PC-3 (cell line): Measurements from ENCODE around the gene PRSS1. TPM values are rescaled to one million over a fixed set of nuclear protein-coding genes. Genes with fewer than 3 reads are reported as not detected.

Experiments
- ATAC-seq: fragments of 200-7000 bp; cut with Tn5 transposase; 2 replicates; pipeline ENCODE4 v1.9.1; 2020; ENCODE audit warnings: mild to moderate bottlenecking, moderate library complexity
- BruUV-seq: library from RNA; stranded (reverse); fragments of 400-500 nt; replicated peaks from 2 replicates; lab custom pipeline; 2021; lab: Mats Ljungman, UMichigan
- CTCF ChIA-PET: fragments of 300-600 bp; sonication (Branson Sonifier 250); formaldehyde crosslinking; loops from one replicate; lab custom pipeline; 2022; ENCODE audit warnings: antibody characterized with exemption; lab: Charles Lee
- POLR2A ChIA-PET: fragments of 300-600 bp; sonication (Branson Sonifier 250); formaldehyde crosslinking; loops from one replicate; lab custom pipeline; 2022; ENCODE audit warnings: antibody characterized with exemption; ENCODE audit not compliant: unreplicated experiment; lab: Charles Lee
- DNase-seq: peaks from one replicate; pipeline ENCODE4 v3.0.0-alpha.2; 2015
- H2AFZ ChIP-seq: fragments of 300-600 bp; sonication (generic); 2 replicates; pipeline ENCODE4 v1.6.0; 2016; ENCODE audit warnings: antibody characterized with exemption, low read length
- H3F3A ChIP-seq: fragments of 300-600 bp; sonication (generic); one replicate; pipeline ENCODE4 v1.6.0; 2017; ENCODE audit warnings: antibody characterized with exemption, low read length, control low read depth, mild to moderate bottlenecking; ENCODE audit not compliant: unreplicated experiment
- H3K27ac ChIP-seq: fragments of 300-600 bp; sonication (generic); 2 replicates; pipeline ENCODE4 v1.5.1; 2016; ENCODE audit warnings: mild to moderate bottlenecking, low read length
- H3K27me3 ChIP-seq: fragments of 300-600 bp; sonication (generic); 2 replicates; pipeline ENCODE4 v1.6.1; 2016; ENCODE audit warnings: low read length, mixed read lengths
- H3K36me3 ChIP-seq: fragments of 300-600 bp; sonication (generic); 2 replicates; pipeline ENCODE4 v1.6.1; 2016; ENCODE audit warnings: low read depth, mixed run types, low read length, mixed read lengths
- H3K4me1 ChIP-seq: fragments of 300-600 bp; sonication (generic); 2 replicates; pipeline ENCODE4 v1.5.1; 2016; ENCODE audit warnings: low read length; ENCODE audit not compliant: insufficient read depth
- H3K4me2 ChIP-seq: fragments of 300-600 bp; sonication (generic); 2 replicates; pipeline ENCODE4 v1.6.0; 2016; ENCODE audit warnings: low read length
- H3K4me3 ChIP-seq: fragments of 300-600 bp; sonication (generic); 2 replicates; pipeline ENCODE4 v1.5.1; 2016; ENCODE audit warnings: mild to moderate bottlenecking, low read length, mixed read lengths
- H3K79me2 ChIP-seq: fragments of 300-600 bp; sonication (generic); 2 replicates; pipeline ENCODE4 v1.6.1; 2017; ENCODE audit warnings: low read length, mixed read lengths
- H3K9ac ChIP-seq: fragments of 300-600 bp; sonication (generic); 2 replicates; pipeline ENCODE4 v1.6.0; 2016; ENCODE audit warnings: mild to moderate bottlenecking, low read length
- H3K9me2 ChIP-seq: fragments of 300-600 bp; sonication (generic); replicated peaks from 2 replicates; pipeline ENCODE4 v1.6.1; 2016; ENCODE audit warnings: mixed run types, low read length, mixed read lengths
- H3K9me3 ChIP-seq: fragments of 300-600 bp; sonication (generic); 2 replicates; pipeline ENCODE4 v1.6.1; 2016; ENCODE audit warnings: low read length, mixed read lengths
- H4K20me1 ChIP-seq: fragments of 300-600 bp; sonication (generic); 2 replicates; pipeline ENCODE4 v1.6.1; 2016; ENCODE audit warnings: low read length, mixed read lengths
- EZH2 ChIP-seq: fragments of 300-600 bp; sonication (generic); IDR thresholded peaks from one replicate; pipeline ENCODE4 v1.6.1; 2017; ENCODE audit warnings: antibody characterized with exemption, mild to moderate bottlenecking, low read length; ENCODE audit not compliant: unreplicated experiment
- EZH2phosphoT487 ChIP-seq: fragments of 300-600 bp; sonication (generic); IDR thresholded peaks from 2 replicates; pipeline ENCODE4 v1.6.1; 2018; ENCODE audit warnings: mild to moderate bottlenecking, antibody characterized with exemption, low read length, borderline replicate concordance
- intact Hi-C: fragments of 100-400 bp; cut with micrococcal nuclease; formaldehyde crosslinking; loops from 2 replicates; pipeline ENCODE4 v1.9.0; 2023
- total RNA-seq: library from RNA; depleted of rRNA; stranded (reverse); fragments of >200 nt; gene quantifications from 2 replicates; pipeline ENCODE4 v1.2.3, GENCODE V29; 2014
- TF ChIP-seq, protein P1 (sequence below): fragments of 300-600 bp; sonication (generic); conservative IDR thresholded peaks from 2 replicates; pipeline ENCODE4 v1.5.1; 2017; ENCODE audit warnings: antibody characterized with exemption, low read depth, mild to moderate bottlenecking, low read length

PRSS1 gene
- total RNA-seq, 1 experiment from 2014 or later = not detected

DNA sequence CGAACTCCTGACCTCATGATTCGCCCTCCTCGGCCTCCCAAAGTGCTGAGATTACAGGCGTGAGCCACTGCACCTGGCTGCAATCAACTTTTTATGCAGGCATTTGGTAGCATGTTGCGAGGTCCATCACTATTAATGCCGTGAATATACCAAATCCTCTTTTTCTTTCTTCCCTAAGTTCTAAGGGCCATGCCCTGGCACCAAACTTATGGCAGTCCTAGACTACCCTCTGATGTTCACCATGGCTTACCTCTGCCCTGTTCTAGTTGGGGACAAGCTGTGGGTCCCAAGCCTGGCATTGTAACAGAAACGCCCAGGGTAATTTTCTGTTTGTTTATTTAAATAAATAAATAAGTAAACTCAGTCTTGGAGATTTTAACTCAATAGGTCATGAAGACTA lies 34.8 kb downstream of the PRSS1 start:
- no TSS peak for BruUV-seq
- intact Hi-C loops = no loop called here
- CTCF ChIA-PET = interaction anchor here (0.5 to 3.0 kb wide), 10 partner anchors 10 to 431 kb away, joined by 3 to 90 read pairs (median 8); no protein-coding TSS in a partner anchor

GRCh38 chr7:142784716-142785115 lies 35.4 kb downstream of the PRSS1 start:
- Histone ChIP-seq H2AFZ (no peak overlapping the region), H3K9ac (0 out of 2 replicates have a peak overlapping the region, but pooled peaks have one; percentile 1), H3K4me3 (no peak overlapping the region), H3K4me2 (no peak overlapping the region), H3F3A (no peaks in the 10 kb centered on the region), H4K20me1 (no peaks in the 10 kb centered on the region), H3K36me3 (no peaks in the 10 kb centered on the region), H3K9me2 (no peaks in the 10 kb centered on the region), H3K79me2 (no peaks in the 10 kb centered on the region), H3K9me3 (no peaks in the 10 kb centered on the region), H3K27me3 (no peaks in the 10 kb centered on the region), H3K27ac (no peak overlapping the region), H3K4me1 (0 out of 2 replicates have a peak, but pooled peaks cover 4% of the 10 kb centered on the region)
- POLR2A ChIA-PET = no interaction called here
- no peak for ATAC-seq
- BruUV-seq = no TSS peak
- no peak for DNase-seq
- TF ChIP-seq EZH2 (no peak), EZH2phosphoT487 (no peak)
- TF ChIP-seq, protein P1, sequence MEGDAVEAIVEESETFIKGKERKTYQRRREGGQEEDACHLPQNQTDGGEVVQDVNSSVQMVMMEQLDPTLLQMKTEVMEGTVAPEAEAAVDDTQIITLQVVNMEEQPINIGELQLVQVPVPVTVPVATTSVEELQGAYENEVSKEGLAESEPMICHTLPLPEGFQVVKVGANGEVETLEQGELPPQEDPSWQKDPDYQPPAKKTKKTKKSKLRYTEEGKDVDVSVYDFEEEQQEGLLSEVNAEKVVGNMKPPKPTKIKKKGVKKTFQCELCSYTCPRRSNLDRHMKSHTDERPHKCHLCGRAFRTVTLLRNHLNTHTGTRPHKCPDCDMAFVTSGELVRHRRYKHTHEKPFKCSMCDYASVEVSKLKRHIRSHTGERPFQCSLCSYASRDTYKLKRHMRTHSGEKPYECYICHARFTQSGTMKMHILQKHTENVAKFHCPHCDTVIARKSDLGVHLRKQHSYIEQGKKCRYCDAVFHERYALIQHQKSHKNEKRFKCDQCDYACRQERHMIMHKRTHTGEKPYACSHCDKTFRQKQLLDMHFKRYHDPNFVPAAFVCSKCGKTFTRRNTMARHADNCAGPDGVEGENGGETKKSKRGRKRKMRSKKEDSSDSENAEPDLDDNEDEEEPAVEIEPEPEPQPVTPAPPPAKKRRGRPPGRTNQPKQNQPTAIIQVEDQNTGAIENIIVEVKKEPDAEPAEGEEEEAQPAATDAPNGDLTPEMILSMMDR = no peak
- intact Hi-C loops = no loop called here
- CTCF ChIA-PET = interaction anchor here (0.5 to 3.0 kb wide), 12 partner anchors 10 to 431 kb away, joined by 3 to 90 read pairs (median 6); no protein-coding TSS in a partner anchor

More for the DNA sequence above, 34.8 kb downstream of the PRSS1 start:
- H3K9me3 ChIP-seq = no peaks in the 10 kb centered on the region
- no peaks in the 10 kb centered on the region for H3K79me2 ChIP-seq
- DNase-seq (peak; percentile 54), ATAC-seq (peak; percentile 60)
- no peaks in the 10 kb centered on the region for H3K27me3 ChIP-seq
- H3K9ac ChIP-seq = peak overlapping the region; percentile 1; the same call in 1 of the 2 replicates
- no peaks in the 10 kb centered on the region for H3K9me2 ChIP-seq
- no peak overlapping the region for H3K4me3 ChIP-seq
- 0 out of 2 replicates have a peak, but pooled peaks cover 4% of the 10 kb centered on the region for H3K4me1 ChIP-seq
- POLR2A ChIA-PET = no interaction called here
- TF ChIP-seq, protein P1 = peak; percentile 48
- TF ChIP-seq EZH2phosphoT487 = no peak
- no peaks in the 10 kb centered on the region for H3K36me3 ChIP-seq
- no peaks in the 10 kb centered on the region for H4K20me1 ChIP-seq
- H3K4me2 ChIP-seq = no peak overlapping the region
- no peak overlapping the region for H3K27ac ChIP-seq
- H2AFZ ChIP-seq = no peak overlapping the region
- no peaks in the 10 kb centered on the region for H3F3A ChIP-seq

- ChIA-PET CTCF (interaction anchor here (0.5 to 0.6 kb wide), 2 partner anchors 109 to 154 kb away, joined by 3 to 4 read pairs; no protein-coding TSS in a partner anchor), POLR2A (interaction anchor here (0.9 kb wide), 1 partner anchor 26 kb away, joined by 12 read pairs; no protein-coding TSS in a partner anchor)
- Histone ChIP-seq H3K36me3 (no peaks in the 10 kb centered on the region), H3K9me3 (no peaks in the 10 kb centered on the region), H3K79me2 (no peaks in the 10 kb centered on the region), H3K4me1 (peaks cover 12% of the 10 kb centered on the region), H2AFZ (no peak overlapping the region), H3K4me2 (no peak overlapping the region), H3K9ac (no peak overlapping the region), H3F3A (no peaks in the 10 kb centered on the region), H3K27me3 (no peaks in the 10 kb centered on the region), H3K9me2 (no peaks in the 10 kb centered on the region), H3K4me3 (no peak overlapping the region), H4K20me1 (no peaks in the 10 kb centered on the region), H3K27ac (no peak overlapping the region)
- no peak for DNase-seq
- intact Hi-C loops = no loop called here
- no peak for ATAC-seq
- TF ChIP-seq EZH2 (no peak), EZH2phosphoT487 (no peak)
- TF ChIP-seq, protein P1 = no peak
- no TSS peak for BruUV-seq
These were observed 36.6 kb downstream of the PRSS1 start for GRCh38 chr7:142785841-142786250.
